AG09319 (cell line): ENCODE data around the gene CELA2B.
"Not testable (repeated sequence)": the region's sequence is repeated elsewhere in the genome, so short reads cannot be mapped to it uniquely, and the experiment has no call there.

Experiments used
- DNase-seq: peaks from one replicate; pipeline ENCODE4 v3.0.0-alpha.2; 2010; ENCODE audit warnings: low read depth; ENCODE audit errors: extremely low read depth
- CTCF ChIP-seq: IDR thresholded peaks from 2 replicates; pipeline ENCODE4 v1.5.1; 2011; ENCODE audit warnings: low read depth, mild to moderate bottlenecking, inconsistent platforms, low read length, moderate library complexity

CELA2B gene

GRCh38 chr1:15515022-15515663, 39.2 kb downstream of the CELA2B start:
- no peak for DNase-seq
- no peak for TF ChIP-seq CTCF

DNA sequence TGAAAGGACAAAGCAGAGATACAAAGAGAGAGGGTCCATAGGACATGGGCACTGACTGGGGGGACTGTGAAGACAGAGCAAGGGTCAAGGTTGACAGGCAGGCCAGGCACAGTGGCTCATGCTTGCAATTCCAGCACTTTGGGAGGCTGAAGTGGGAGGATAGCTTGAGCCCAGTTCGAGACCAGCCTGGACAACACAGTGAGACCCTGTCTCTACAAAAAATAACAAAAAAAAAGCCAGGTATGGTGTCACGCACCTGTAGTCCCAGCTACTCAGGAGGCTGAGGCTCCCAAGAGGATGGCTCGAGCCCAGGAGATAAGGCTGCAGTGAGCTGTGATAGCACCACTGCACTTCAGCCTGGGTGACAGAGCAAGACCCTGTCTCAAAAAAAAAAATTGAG, 43.7 kb downstream of the CELA2B start:
- DNase-seq: no peak
- no peak for TF ChIP-seq CTCF

DNA sequence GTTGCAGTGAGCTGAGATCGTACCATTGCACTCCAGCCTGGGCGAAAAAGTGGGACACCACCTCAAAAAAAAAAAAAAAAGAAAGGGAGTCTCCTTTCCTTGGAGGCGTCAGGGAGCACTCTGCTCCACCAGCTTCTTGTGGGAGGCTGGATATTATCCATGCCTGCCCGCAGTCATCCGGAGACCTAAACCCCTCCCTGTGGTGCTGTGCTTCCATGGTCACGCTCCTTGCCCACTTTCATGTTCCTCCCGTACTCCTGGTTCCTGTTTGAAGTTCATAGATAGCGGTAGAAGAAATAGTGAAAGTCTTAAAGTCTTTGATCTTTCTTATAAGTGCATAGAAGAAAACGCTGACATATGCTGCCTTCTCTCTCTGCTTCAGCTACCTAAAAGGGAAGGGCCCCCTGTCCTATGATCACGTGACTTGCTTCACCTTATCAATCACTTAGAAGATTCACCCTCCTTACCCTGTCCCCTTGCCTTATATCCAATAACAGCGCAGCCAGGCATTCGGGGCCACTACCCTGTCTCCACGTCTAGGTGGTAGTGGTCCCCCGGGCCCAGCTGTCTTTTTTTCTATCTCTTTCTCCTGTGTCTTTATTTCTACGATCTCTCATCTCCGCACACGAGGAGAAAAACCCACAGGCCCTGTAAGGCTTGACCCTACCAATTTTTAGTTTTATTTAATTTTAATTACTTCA, 45.5 kb downstream of the CELA2B start:
- not testable (repeated sequence) for DNase-seq

GRCh38 chr1:15522551-15522950, 46.6 kb downstream of the CELA2B start:
- DNase-seq: no peak
- no peak for TF ChIP-seq CTCF

DNA sequence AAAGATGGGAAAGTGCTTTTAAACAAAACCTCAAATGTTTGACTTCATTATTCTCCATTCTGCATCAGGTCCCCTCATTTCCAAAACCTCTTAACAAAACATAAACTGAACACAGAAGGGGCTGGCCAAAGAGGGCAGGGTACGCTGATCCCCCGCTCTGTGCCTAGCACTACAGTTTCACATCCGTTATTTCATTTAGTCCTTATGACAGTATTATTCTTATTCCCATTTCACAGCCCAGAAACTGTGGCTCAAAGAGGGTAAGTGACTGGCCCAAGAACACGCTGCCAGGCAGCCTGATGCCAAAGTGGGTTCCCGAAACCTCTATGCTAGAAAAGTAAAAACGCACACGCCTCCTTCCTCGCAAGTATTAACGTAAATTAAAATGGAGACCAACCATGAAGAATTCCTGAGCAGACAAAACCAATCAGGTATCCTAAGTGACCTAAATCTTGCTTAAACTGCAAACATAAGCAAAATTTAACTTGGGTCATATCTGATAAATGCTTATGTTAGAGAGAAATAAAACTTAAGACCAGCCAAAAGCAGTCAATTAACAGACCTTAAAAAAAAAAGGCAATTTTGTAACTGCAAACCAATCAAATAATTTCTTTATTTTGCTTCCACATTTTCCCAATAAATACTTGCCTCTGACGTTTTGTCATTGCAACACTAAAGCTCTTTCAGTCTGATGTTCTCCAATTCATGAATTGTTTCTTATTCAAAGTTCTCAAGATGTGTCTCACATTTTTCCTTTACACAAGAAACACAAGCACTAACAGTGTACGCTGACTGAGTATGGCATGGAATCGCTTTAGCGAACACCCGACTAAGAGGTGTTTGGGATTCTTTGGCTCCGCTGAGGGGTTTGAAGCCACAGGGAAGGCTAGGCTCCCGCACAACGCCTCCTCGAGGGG, 47.5 kb downstream of the CELA2B start:
- TF ChIP-seq CTCF: no peak
- DNase-seq: no peak

DNA sequence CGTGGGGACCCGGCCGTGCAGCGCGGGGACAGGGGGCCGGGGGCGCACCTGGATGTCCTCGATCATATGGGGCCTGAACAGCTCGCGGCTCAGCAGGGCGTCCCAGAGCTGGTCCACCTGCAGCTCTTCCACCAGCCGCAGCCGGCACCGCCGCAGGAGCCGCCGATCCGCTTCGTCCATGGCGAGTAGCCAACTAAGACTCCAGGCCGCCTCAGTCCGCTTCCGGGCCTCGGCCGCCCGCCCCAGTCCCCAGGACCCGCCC, 48.0 kb downstream of the CELA2B start, which contains the start of gene CASP9:
Gene CASP9, minus strand, starts transcription at position 195 of the 262 bp plus-strand sequence. Its CDS starts 15 bp downstream, at position 180.
- DNase-seq: no peak
- no peak for TF ChIP-seq CTCF

- DNase-seq: peak; percentile 98
- TF ChIP-seq CTCF: no peak
Measured at GRCh38 chr1:15524283-15525049, 48.6 kb downstream of the CELA2B start.
